ENCODE data around the gene GPC1.

Gene GPC1

DNA sequence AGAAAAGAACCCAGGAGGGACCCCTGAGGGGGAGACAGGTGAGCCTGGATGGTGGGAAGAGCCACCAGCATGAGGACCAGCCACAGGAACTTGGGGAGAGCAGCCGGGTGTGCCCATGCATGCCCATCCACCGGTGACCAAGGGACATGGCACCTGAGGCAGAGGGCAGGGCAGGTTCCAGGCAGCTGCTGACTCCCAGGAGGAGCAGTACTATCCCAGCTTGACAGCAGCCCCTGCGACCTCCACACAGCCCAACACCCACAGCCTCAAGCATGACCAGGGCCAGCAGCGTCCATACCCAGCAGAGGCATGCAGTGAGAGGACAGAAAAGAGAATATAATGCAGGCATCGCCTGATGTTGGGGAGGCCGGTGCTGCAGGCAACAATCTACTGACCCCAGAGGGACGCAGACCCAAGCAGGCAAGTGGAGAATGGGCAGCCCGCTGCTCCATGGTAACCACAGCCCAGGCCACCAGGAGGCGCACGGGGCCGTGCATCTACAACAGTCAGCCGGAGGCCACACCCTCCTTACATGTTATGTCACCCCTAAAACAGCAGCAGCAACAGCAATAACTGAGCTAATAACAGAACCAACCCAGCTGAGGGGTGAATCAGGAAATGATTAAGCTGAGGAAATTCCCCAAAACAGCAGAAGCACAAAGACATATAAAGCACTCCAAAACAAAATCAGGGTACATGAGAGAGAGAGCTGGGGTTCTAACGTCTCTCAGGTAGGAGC lies 78.3 kb downstream of the GPC1 start:
- peak; percentile 61 to 81 (median 68) for DNase-seq (ENCODE audit: low read depth in 3 of 3)

DNA sequence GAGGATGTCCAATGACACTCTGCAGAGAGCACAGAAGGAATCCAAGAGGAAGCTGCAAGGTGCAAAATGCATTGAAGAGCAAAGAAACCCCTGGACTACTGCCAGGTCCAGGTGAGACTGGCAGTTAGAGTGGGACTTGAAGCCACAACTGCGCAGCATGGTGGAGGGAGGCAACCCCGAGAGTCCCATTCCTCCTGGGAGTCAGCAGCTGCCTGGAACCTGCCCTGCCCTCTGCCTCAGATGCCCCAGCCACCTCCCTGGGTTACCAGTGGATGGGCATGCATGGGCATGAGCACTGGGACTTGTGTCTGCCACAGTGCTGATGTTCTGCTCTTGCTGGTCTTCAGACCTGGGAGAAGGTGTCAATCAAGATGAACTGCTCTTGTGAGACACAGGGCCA lies 79.2 kb downstream of the GPC1 start:
- no peak for DNase-seq (ENCODE audit: low read depth in 3 of 3)

DNA sequence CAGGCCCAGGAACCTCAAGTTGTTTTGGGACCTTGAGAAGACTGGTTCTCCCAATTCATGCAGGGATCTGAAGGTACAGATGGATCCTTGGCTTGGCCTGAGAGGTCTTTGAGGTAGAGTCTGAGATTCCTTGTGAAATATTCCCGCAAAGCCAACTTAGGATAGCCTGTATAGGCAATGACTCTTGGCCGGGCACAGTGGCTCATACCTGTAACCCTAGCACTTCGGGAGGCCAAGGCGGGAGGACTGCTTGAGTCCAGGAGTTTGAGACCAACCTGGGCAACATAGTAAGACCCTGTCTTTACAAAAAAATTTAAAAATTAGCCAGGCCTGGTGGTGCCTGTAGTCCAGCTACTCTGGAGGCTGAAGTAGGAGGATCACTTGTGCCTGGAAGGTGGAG lies 81.9 kb downstream of the GPC1 start:
- no peak for DNase-seq (ENCODE audit: low read depth in 3 of 3)
